A673 (cell line): ENCODE data around the gene ADGRD1.

Experiments used
- EZH2 ChIP-seq: fragments of 200-600 bp; sonication (generic); IDR thresholded peaks from 2 replicates; pipeline ENCODE4 v1.6.1; 2017; ENCODE audit warnings: borderline replicate concordance, low read depth, mild to moderate bottlenecking, mixed read lengths, antibody characterized with exemption, low read length; ENCODE audit not compliant: poor library complexity, severe bottlenecking
- TF ChIP-seq, protein P1 (sequence below): fragments of 300-800, 200-600 bp; sonication (generic); conservative IDR thresholded peaks from 2 replicates; pipeline ENCODE4 v1.5.1; 2017; ENCODE audit warnings: low read depth, mild to moderate bottlenecking, antibody characterized with exemption, low read length, moderate library complexity, mixed read lengths

DNA sequence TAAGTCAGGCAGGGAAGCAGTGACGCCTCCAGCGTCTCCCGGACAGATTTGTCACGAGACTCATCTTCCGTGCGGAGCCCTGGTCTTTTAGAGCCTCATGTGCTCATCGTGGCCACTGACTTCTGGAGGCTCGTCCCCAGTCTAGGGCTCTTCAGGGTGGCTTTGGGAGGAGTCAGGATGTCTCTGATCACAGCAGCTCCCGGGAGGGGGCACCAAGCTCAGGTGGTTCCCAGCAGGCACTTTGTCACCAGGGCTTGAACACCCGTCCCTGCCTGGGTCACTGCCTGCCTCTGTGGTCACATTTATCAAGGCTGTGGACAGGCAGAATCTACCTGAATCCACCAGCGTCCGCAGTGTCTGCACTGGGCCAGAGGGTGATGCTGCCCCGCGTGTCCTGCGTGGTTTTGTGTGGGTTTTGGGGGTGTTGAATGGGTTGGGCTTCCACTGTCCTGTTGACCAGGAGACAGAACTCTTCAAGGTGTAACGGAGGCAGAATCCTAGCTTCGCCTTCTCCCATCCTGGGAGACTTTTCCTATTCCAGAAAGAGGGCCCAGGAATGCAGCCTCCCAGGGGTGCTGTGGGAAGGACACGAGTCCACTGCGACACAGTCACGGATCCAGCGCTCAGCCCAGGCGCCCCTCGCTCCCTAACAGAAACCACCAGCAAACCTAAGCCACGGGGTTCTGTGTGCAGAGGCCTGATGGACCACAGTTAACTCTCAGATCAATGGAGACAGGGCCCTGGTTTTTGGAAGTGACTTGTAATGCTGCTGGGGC is 132.3 kb downstream of the ADGRD1 start:
- TF ChIP-seq, protein P1, sequence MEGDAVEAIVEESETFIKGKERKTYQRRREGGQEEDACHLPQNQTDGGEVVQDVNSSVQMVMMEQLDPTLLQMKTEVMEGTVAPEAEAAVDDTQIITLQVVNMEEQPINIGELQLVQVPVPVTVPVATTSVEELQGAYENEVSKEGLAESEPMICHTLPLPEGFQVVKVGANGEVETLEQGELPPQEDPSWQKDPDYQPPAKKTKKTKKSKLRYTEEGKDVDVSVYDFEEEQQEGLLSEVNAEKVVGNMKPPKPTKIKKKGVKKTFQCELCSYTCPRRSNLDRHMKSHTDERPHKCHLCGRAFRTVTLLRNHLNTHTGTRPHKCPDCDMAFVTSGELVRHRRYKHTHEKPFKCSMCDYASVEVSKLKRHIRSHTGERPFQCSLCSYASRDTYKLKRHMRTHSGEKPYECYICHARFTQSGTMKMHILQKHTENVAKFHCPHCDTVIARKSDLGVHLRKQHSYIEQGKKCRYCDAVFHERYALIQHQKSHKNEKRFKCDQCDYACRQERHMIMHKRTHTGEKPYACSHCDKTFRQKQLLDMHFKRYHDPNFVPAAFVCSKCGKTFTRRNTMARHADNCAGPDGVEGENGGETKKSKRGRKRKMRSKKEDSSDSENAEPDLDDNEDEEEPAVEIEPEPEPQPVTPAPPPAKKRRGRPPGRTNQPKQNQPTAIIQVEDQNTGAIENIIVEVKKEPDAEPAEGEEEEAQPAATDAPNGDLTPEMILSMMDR = no peak
- no peak for TF ChIP-seq EZH2
